ENCODE measurements around the gene APRT. TPM values are rescaled to one million over a fixed set of nuclear protein-coding genes. Genes with fewer than 3 reads are reported as not detected.

The APRT gene
- total and polyA plus RNA-seq, 2 of the 8 experiments (the other 6 are each of a cell fraction or from before 2014, with no cell fraction given): 221 to 267 TPM

GRCh38 chr16:88810166-88810911, 1.4 kb downstream of the APRT start:
- Histone ChIP-seq H3K27me3 (replicated peaks in 1 of 4; ENCODE audit: control insufficient read depth in 3 of 4, extremely low read depth in 1 of 4, insufficient read depth in 3 of 4, low read length in 3 of 4) (no peaks in the 10 kb centered on the region), H3K4me2 (ENCODE audit: insufficient read depth in 1 of 2, low read depth in 2 of 2, low read length in 2 of 2) (peak overlapping the region; percentile 82 to 90), H2BK12ac (ENCODE audit: low read depth, low read length) (no peak overlapping the region), H3K4me3 (ENCODE audit: extremely low read depth in 1 of 4, insufficient read depth in 2 of 4, low read depth in 3 of 4, low read length in 4 of 4) (peak overlapping the region; percentile 67 to 86 (median 82)), H3K9ac (replicated peaks in 1 of 4; ENCODE audit: extremely low read depth in 1 of 4, low read depth in 3 of 4, low read length in 3 of 4) (peak overlapping the region in 3 of 4 experiments; percentile 39 to 86 (median 86); a peak in 3 of 7 replicates), H3K14ac (ENCODE audit: insufficient read length) (no peak overlapping the region), H2BK120ac (replicated peaks; ENCODE audit: low read depth, low read length) (no peak overlapping the region), H3K4ac (replicated peaks; ENCODE audit: insufficient read length, low read depth, low read length) (no peak overlapping the region), H3K36me3 (ENCODE audit: control insufficient read depth in 2 of 4, insufficient read depth in 4 of 4, low read length in 3 of 4) (peaks cover 31 to 54% (median 40%) of the 10 kb centered on the region in 4 experiments), H3K18ac (ENCODE audit: extremely low read depth, low read length) (no peak overlapping the region), H2BK15ac (ENCODE audit: low read length) (no peak overlapping the region), H4K5ac (ENCODE audit: insufficient read length, low read depth, low read length) (no peak overlapping the region), H3K4me1 (replicated peaks in 1 of 4; ENCODE audit: control insufficient read depth in 3 of 4, insufficient read depth in 4 of 4, low read length in 3 of 4) (peaks cover 0 to 11% (median 5%) of the 10 kb centered on the region in 4 experiments; a peak in 6 of 7 replicates), H3K79me2 (ENCODE audit: control insufficient read depth in 1 of 2, insufficient read depth in 2 of 2, low read length in 2 of 2) (peaks cover 0 to 20% of the 10 kb centered on the region in 2 experiments; a peak in 2 of 4 replicates), H4K20me1 (replicated peaks in 1 of 2; ENCODE audit: control insufficient read depth in 1 of 2, insufficient read depth in 2 of 2, low read length in 2 of 2) (peaks cover 31 to 43% of the 10 kb centered on the region in 2 experiments), H2BK5ac (ENCODE audit: low read depth, low read length) (no peak overlapping the region), H2AFZ (ENCODE audit: low read length) (no peak overlapping the region), H3K23ac (ENCODE audit: insufficient read length) (no peak overlapping the region), H3K9me3 (ENCODE audit: insufficient read depth in 2 of 2, low read depth in 1 of 2, low read length in 1 of 2) (no peaks in the 10 kb centered on the region), H4K91ac (replicated peaks; ENCODE audit: insufficient read length, low read length) (no peak overlapping the region), H2BK20ac (ENCODE audit: low read length) (no peak overlapping the region), H3K27ac (ENCODE audit: low read depth, low read length) (peak overlapping the region; percentile 19; the same call in 1 of the 2 replicates), H3K56ac (replicated peaks; ENCODE audit: insufficient read length, low read depth, low read length) (no peak overlapping the region), H2AK5ac (ENCODE audit: low read depth, low read length) (no peak overlapping the region), H4K8ac (ENCODE audit: extremely low read depth, insufficient read depth, low read length) (no peak overlapping the region), H3K23me2 (ENCODE audit: low read depth, low read length) (peaks cover 10% of the 10 kb centered on the region), H3K79me1 (ENCODE audit: low read depth, low read length) (peaks cover 6% of the 10 kb centered on the region; the same call in 1 of the 2 replicates)
- CTCF ChIA-PET (ENCODE audit: partially characterized antibody): interaction anchor here (0.5 to 2.6 kb wide), 22 partner anchors 10 to 404 kb away, joined by 3 to 16 read pairs (median 4); partner anchors contain the start of gene CDH15
- TF ChIP-seq GTF2F1 (IDR thresholded peaks at IDR 0.05; ENCODE audit: borderline replicate concordance, low read depth, low read length): no peak
- peak in 1 of 2 experiments; percentile 0; a peak in 1 of 3 replicates for TF ChIP-seq POLR2A (IDR thresholded peaks at IDR 0.05; ENCODE audit: control extremely low read depth in 1 of 2, low read depth in 2 of 2, low read length in 2 of 2)
- TF ChIP-seq JUND (IDR thresholded peaks at IDR 0.05; ENCODE audit: low read length): no peak
- no peak for TF ChIP-seq SIRT6 (IDR thresholded peaks at IDR 0.05; ENCODE audit: low read length)
- TF ChIP-seq ATF2 (IDR thresholded peaks at IDR 0.05; ENCODE audit: low read length): peak; percentile 26; the same call in 1 of the 2 replicates
- no peak for TF ChIP-seq RAD21 (IDR thresholded peaks at IDR 0.05 in 1 of 2, conservative IDR thresholded peaks at IDR 0.05 in 1 of 2; ENCODE audit: low read depth in 2 of 2, low read length in 2 of 2)
- TF ChIP-seq POLR2AphosphoS5 (IDR thresholded peaks at IDR 0.05; ENCODE audit: low read depth, low read length): peak; percentile 7; the same call in 1 of the 2 replicates
- 77% methylated on average over 11 of the region's 12 CpGs; no CpG with 5 or more reads in 1 of the 2 experiments for WGBS, 2 experiments (ENCODE audit: extremely low coverage in 1 of 2, insufficient coverage in 1 of 2, insufficient read length in 1 of 2, insufficient replicate concordance in 2 of 2, low coverage in 1 of 2, low lambda C conversion rate in 2 of 2, missing lambda C conversion rate in 1 of 2)
- no peak for FAIRE-seq
- POLR2A ChIA-PET (ENCODE audit: partially characterized antibody): interaction anchor here (0.6 to 8.1 kb wide), 40 partner anchors 9 to 392 kb away, joined by 3 to 77 read pairs (median 4); partner anchors contain the start of genes CBFA2T3, GALNS, IL17C and SLC22A31
- no peak for DNase-seq (ENCODE audit: low read depth in 1 of 2, low spot score in 2 of 2)

Data from H1 (cell line).